Peyer's patch (tissue), 4 donors: Measurements from ENCODE around the gene ALG9.

Experiments
- CTCF ChIP-seq, 6 experiments: fragments of 450-650 bp in 4 of 6; fragments of 200-600 bp in 2 of 6; sonication (generic) in 1 of 6; IDR thresholded peaks; one replicate each; pipeline ENCODE4 v1.5.1; 2017 to 2019; ENCODE audit warnings: antibody characterized with exemption in 6 of 6, mild to moderate bottlenecking in 3 of 6, moderate library complexity in 1 of 6
- POLR2A ChIP-seq, 2 donors: fragments of 450-650 bp; IDR thresholded peaks; one replicate each; pipeline ENCODE4 v1.5.1; 2017; ENCODE audit warnings: antibody characterized with exemption in 2 of 2, mild to moderate bottlenecking in 2 of 2, moderate library complexity in 2 of 2

GRCh38 chr11:111845276-111846028, 25.9 kb downstream of the ALG9 start:
- TF ChIP-seq CTCF (IDR thresholded peaks at IDR 0.05) (no peak), POLR2A (IDR thresholded peaks at IDR 0.05) (no peak)
